IPS-18c (cell line): ENCODE results near the gene CLRN3.

ENCODE experiments used
- H3K4me3 ChIP-seq: 2 replicates; pipeline ENCODE4 v1.7.0; 2013; ENCODE audit warnings: low read depth, mild to moderate bottlenecking, low read length, moderate library complexity; ENCODE audit not compliant: insufficient read depth
- H3K9me3 ChIP-seq: one replicate; pipeline ENCODE4 v1.6.1; 2013; ENCODE audit warnings: mild to moderate bottlenecking, low read length, moderate library complexity; ENCODE audit not compliant: control insufficient read depth, insufficient read depth

Gene CLRN3

GRCh38 chr10:127887541-127888415 lies 5.0 kb downstream of the CLRN3 start:
- no peak overlapping the region for H3K4me3 ChIP-seq
- no peaks in the 10 kb centered on the region for H3K9me3 ChIP-seq

DNA sequence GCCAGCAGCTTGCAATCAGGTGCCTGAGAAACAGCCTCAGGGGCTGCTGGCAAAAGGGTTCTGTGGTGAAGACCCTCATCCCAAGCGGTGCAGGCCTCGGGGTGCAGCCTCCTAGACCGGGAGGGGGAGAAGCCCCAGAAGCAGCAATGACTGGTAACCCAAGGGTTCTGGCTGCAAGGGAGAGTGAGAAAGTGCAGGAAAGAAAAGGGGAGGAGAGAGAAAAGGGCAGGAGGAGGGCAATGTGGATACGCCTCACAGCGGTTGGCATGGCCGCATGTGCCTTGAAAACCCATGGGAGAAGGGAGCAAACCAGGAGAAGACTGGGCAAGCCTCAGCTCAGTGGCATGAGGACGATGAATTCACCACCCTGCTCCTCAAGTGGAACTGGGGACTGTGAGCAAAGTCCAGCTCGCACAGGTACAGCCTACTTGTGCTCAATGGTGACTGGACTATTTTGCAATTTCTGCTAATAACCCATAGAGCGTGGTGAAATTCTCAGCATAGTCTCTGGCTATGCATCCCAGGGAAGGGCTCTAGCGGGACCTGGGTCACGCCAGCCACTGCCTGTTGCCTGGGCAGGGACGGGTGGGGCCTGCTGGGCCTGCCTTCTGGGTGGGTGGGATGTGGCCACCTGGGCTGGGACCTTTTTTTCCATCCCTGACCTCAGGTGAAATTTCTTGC lies 6.2 kb downstream of the CLRN3 start:
- Histone ChIP-seq H3K9me3 (no peaks in the 10 kb centered on the region), H3K4me3 (no peak overlapping the region)

DNA sequence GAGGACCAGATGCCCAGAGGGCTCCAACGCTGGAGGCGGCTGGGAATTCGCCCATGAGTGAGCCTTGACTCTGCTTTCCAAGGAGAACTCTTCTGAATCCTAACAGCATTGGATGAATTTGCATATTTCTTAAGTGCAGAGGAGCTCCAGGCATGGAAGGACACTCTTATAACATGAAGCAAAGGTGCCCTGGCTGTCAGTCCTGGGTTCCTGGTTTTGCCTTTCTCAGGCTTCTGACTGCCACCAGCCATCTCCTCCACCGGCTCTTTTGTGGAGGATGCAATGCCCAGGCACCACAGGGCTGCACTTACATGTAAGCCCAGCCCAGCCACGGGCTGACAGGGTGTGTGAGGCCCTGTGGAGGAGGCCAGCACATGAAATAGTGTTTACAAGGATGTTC lies 8.2 kb downstream of the CLRN3 start:
- no peak overlapping the region for H3K4me3 ChIP-seq

GRCh38 chr10:127883516-127883915 lies 9.2 kb downstream of the CLRN3 start:
- H3K9me3 ChIP-seq, result no peaks in the 10 kb centered on the region

More for the DNA sequence above, 8.2 kb downstream of the CLRN3 start:
- H3K9me3 ChIP-seq, result no peaks in the 10 kb centered on the region

DNA sequence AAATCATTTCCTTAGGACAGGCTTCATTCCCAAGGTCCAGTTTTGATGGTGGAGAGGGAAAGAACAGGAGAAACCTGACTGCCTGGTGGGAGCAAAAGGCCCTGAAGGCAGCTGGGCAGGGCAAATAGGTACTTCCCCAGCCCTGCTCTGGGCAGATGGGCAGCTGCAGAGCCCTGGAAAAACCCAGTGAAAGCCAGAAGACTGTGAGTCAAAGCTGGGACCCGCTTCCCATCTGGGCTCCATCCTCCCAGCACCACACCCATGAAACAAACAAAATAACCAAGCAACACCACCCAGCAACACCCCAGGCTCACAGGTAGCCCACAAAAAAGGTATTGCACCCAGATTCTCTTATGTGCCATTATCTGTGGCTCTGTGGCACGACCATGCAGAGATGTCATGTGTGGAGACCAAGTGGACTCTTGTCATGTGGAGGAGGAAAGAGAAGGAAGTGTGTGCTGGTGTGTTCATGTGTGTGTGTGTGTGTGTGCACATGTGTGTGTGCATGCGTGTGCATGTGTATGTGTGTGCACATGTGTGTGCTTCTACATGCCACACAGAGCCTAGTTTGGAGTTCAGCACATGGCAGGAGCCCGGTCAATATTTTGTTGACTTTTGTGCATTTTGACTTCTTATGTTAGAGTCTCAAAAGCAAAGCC lies 9.8 kb downstream of the CLRN3 start:
- H3K9me3 ChIP-seq, result no peaks in the 10 kb centered on the region

More at GRCh38 chr10:127883516-127883915, 9.2 kb downstream of the CLRN3 start:
- H3K4me3 ChIP-seq, result no peak overlapping the region

GRCh38 chr10:127882391-127882790 lies 10.3 kb downstream of the CLRN3 start:
- H3K9me3 ChIP-seq, result no peaks in the 10 kb centered on the region
- H3K4me3 ChIP-seq, result no peak overlapping the region

More for the DNA sequence above, 9.8 kb downstream of the CLRN3 start:
- H3K4me3 ChIP-seq, result no peak overlapping the region

- no peak overlapping the region for H3K4me3 ChIP-seq
- no peaks in the 10 kb centered on the region for H3K9me3 ChIP-seq
These were observed 11.5 kb downstream of the CLRN3 start for GRCh38 chr10:127881262-127881661.

GRCh38 chr10:127880557-127880956 lies 12.2 kb downstream of the CLRN3 start:
- Histone ChIP-seq H3K4me3 (no peak overlapping the region), H3K9me3 (no peaks in the 10 kb centered on the region)

- H3K4me3 ChIP-seq, result no peak overlapping the region
- H3K9me3 ChIP-seq, result no peaks in the 10 kb centered on the region
These were observed 14.2 kb downstream of the CLRN3 start for GRCh38 chr10:127878475-127879055.

DNA sequence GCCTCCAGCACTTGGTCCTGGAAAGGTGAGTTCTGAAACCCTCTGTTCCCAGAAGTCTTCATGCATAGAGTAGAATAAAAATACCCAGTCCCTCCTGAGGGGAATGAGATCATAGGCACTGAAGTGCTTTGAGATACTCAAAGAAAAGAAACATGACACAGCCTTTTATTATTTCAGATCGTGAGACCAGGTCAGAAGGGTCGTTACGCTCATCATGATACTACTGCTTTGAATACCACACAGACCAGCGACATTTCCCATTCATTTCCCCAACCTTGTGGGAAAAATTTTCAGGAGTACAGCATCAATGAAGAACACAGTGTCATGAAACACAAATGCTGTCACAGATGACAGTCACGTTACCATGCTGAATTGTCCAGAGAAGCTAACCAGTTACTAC lies 15.0 kb downstream of the CLRN3 start:
- no peak overlapping the region for H3K4me3 ChIP-seq
- no peaks in the 10 kb centered on the region for H3K9me3 ChIP-seq

DNA sequence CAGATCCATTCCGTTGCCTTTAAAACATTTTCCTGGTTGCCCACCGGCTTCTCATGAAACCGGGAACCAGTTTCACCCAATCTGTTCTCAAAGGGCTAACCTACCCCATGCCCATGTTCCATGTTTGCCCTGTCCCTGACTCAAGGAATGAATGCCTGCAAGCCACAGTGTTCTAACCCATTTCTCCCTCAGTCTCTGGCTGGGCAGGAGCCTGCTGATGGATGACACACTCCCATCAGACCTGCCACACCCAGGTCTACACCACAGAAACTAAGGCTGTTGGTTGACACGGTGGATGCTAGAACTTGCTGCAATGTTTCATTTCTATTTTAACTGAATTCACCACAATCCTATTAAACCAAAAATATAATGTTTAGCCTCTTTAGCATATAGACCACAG lies 15.6 kb downstream of the CLRN3 start:
- H3K4me3 ChIP-seq, result no peak overlapping the region
- no peaks in the 10 kb centered on the region for H3K9me3 ChIP-seq

GRCh38 chr10:127875916-127876315 lies 16.8 kb downstream of the CLRN3 start:
- Histone ChIP-seq H3K9me3 (no peaks in the 10 kb centered on the region), H3K4me3 (no peak overlapping the region)

GRCh38 chr10:127875449-127875765 lies 17.3 kb downstream of the CLRN3 start:
- Histone ChIP-seq H3K9me3 (no peaks in the 10 kb centered on the region), H3K4me3 (no peak overlapping the region)

GRCh38 chr10:127874671-127875448 lies 17.9 kb downstream of the CLRN3 start:
- Histone ChIP-seq H3K9me3 (no peaks in the 10 kb centered on the region), H3K4me3 (no peak overlapping the region)

DNA sequence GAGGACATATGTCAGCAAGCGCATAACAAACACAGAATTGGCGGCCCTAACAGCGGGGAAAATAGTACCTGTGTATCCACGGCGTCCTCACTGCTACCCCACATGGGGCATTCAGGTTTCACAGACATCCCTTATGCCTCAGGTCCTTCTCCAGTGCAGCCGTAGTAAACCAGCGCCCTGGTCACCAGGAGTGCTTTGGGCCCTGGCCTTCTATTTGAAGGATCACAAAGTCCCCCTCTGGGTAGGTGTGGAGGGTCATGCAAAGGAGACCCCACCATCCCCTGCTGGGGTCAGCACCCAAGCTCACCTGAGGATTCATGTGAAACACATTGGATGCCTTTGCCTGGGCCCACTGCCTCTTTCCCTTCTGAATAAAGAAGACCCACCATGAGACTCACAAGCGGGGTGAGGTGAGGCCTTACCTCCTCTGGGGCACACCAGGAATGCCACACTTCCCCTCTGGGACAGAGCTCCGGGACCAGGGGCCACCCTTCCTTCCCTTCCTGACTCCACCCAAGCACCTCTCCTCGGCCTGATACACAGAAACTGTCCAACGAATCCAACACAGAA lies 18.8 kb downstream of the CLRN3 start:
- H3K4me3 ChIP-seq, result no peak overlapping the region

DNA sequence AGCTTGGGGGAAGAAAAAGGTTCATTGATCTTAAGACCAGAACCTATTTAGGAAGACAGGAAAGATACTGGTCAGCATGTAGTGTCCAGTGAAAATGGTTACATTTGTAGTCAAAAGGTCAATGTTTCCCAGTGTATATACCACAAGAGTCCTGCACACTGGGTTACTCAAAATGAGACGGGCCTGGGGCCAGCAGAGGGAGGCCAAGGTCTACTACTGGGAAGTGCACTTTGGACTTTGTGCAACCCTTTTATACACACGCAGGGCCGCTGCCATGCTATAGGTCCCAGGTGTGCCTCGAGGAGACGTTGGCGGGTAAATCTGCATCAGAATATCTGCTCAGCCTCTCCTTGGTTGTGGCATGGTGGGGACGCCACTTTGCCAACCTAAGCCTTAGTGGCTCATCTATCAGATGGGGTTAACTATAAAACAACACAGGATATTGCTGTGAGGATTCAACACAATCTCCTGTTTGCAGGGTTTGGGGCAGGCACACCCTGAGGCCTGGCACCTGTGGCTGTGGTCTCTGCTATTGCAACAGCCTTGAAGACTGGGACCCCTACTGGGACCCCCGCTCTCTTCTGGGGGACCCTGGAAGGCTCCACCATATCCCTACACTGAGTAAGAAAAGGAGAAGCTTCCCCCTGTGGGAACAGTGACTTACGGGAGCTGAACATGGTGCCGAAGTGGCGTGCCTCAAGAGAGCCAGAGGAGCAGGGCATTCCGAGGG lies 19.7 kb downstream of the CLRN3 start:
- no peak overlapping the region for H3K4me3 ChIP-seq
- H3K9me3 ChIP-seq, result no peaks in the 10 kb centered on the region

More for the DNA sequence above, 18.8 kb downstream of the CLRN3 start:
- no peaks in the 10 kb centered on the region for H3K9me3 ChIP-seq
